Effector memory CD4-positive, alpha-beta T cell (primary cell): ENCODE data around the gene ITPR2.

Experiments used
- DNase-seq, 3 donors: peaks; one replicate each; pipeline ENCODE4 v3.0.0-alpha.2; 2020
- H3K27ac ChIP-seq: 2 replicates; pipeline ENCODE4 v1.7.0; 2013; ENCODE audit warnings: mild to moderate bottlenecking, low read length, moderate library complexity; ENCODE audit not compliant: insufficient read depth, poor library complexity, severe bottlenecking
- H3K27me3 ChIP-seq: replicated peaks from 2 replicates; pipeline ENCODE4 v1.7.0; 2013; ENCODE audit warnings: mild to moderate bottlenecking, low read length; ENCODE audit not compliant: insufficient read depth, control insufficient read depth, poor library complexity, severe bottlenecking
- H3K36me3 ChIP-seq: 2 replicates; pipeline ENCODE4 v1.7.0; 2013; ENCODE audit warnings: mild to moderate bottlenecking, low read length, moderate library complexity; ENCODE audit not compliant: control insufficient read depth, insufficient read depth
- H3K4me1 ChIP-seq: 2 replicates; pipeline ENCODE4 v1.7.0; 2013; ENCODE audit warnings: low read length, mild to moderate bottlenecking; ENCODE audit not compliant: control insufficient read depth, insufficient read depth, poor library complexity, severe bottlenecking
- H3K4me3 ChIP-seq: 2 replicates; pipeline ENCODE4 v1.7.0; 2013; ENCODE audit warnings: low read length, low read depth, mild to moderate bottlenecking; ENCODE audit not compliant: insufficient read depth, poor library complexity, severe bottlenecking
- H3K9me3 ChIP-seq: 2 replicates; pipeline ENCODE4 v1.7.0; 2013; ENCODE audit warnings: mild to moderate bottlenecking, low read length, moderate library complexity; ENCODE audit not compliant: control insufficient read depth
- total RNA-seq, 3 donors: gene quantifications; one replicate each; lab custom pipeline; 2026; lab: John Stamatoyannopoulos, UW

The ITPR2 gene
- total RNA-seq: 119 to 134 (median 130) reads per million in 3 donors

DNA sequence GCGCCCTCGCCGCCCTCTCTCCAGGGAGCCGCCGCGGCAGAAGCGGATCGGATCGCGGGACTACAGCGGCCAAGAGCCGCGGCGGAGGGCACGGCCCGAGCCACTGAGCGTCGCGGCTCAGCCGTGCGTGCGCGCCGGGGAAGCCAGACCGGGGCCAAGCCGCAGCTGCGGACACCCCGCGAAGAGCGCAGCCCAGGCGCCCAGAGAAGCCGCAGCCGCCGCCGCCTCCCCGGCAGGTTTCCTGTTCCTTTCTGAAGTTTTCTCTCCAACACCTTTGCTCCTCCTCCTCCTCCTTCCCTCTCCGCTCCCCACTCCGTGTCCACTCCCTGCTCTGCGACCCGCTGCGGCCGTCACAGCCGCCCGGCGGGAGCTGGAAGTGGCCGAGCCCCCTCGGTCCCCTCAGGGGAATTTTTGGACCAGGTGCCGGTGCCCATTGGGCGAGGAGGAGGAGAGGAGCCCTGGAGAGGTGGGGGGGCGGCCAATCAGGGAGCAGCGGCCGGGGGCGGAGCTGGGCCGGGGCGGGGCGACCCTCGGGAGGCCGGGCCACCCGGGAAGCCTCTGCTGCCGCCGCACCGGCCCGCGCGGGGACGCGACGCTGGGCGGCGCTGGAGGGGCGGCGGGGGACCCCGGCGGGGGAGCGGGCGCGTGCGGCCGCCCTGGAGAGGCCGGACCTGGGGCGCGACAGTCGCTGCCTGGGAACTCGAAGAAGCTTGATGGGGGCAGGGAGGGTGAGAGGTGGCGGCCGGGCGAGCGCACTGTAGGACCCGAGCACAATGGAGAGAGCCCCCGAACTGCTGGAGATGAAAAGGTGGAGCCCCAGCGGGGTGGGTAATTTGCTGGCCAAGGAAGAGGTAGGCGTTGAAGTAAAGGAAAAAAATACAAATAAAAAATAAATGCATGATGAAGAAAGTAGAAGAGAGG lies at the start of gene ITPR2:
Gene ITPR2, minus strand, starts transcription at position 373 of the 921 bp plus-strand sequence. CDS start 413 bp downstream, outside the sequence.
- H3K27me3 ChIP-seq: no peaks in the 10 kb centered on the region
- H3K36me3 ChIP-seq: no peaks in the 10 kb centered on the region
- H3K27ac ChIP-seq: peak within 1 kb of the TSS; percentile 83
- peak; percentile 87 to 91 (median 88) for DNase-seq
- peaks cover 18% of the 10 kb centered on the region for H3K4me1 ChIP-seq
- peak within 1 kb of the TSS; percentile 93 for H3K4me3 ChIP-seq
- no peaks in the 10 kb centered on the region for H3K9me3 ChIP-seq

DNA sequence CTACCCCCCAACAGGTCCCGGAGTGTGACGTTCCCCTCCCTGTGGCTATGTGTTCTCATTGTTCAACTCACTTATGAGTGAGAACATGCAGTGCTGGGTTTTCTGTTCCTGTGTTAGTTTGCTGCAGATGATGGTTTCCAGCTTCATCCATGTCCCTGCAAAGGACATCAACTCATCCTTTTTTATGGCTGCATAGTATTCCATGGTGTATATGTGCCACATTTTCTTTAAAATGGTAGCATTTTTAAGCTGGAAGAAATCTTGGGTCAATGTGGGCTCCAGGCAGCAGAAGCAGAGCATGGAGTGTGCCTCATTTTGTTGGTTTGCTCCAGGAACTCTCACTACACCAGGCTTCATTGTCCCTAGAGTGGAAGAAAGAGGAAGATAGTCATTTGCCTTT lies 47.6 kb upstream of the ITPR2 start:
- no peaks in the 10 kb centered on the region for H3K27me3 ChIP-seq
- no peaks in the 10 kb centered on the region for H3K36me3 ChIP-seq
- H3K9me3 ChIP-seq: no peaks in the 10 kb centered on the region
- no peak overlapping the region for H3K4me3 ChIP-seq
- peaks cover 3% of the 10 kb centered on the region for H3K4me1 ChIP-seq
- H3K27ac ChIP-seq: no peak overlapping the region
- no peak for DNase-seq

DNA sequence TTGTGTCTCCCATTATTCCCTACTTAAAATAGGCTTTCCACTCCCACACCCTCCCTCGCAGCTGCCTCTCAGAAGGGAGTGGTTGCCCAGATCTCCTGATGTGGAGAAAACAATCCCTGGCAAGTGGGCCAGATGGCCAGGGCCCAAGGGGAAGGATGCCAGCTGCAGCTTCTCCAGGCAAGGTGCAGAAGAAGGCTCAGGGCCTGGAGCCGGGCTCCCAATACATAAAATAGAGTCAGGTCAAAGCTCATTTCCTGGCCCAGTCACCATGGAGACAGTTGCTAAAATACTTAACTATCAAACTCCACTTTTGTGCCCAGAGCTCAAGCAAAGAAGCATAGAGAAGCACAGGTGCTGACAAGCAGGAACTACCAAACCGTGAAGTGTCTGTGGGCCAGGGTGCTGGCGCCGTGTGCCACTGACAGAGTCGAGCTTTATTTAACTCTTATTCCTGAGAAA lies 45.7 kb upstream of the ITPR2 start:
- Histone ChIP-seq H3K4me3 (no peak overlapping the region), H3K27ac (no peak overlapping the region), H3K9me3 (no peaks in the 10 kb centered on the region), H3K36me3 (no peaks in the 10 kb centered on the region), H3K27me3 (no peaks in the 10 kb centered on the region), H3K4me1 (no peaks in the 10 kb centered on the region)
- DNase-seq: no peak

GRCh38 chr12:26874501-26875296 lies 41.7 kb upstream of the ITPR2 start:
- H3K9me3 ChIP-seq: no peaks in the 10 kb centered on the region
- no peaks in the 10 kb centered on the region for H3K27me3 ChIP-seq
- no peak for DNase-seq
- no peak overlapping the region for H3K27ac ChIP-seq
- no peak overlapping the region for H3K4me3 ChIP-seq
- H3K4me1 ChIP-seq: no peaks in the 10 kb centered on the region
- no peaks in the 10 kb centered on the region for H3K36me3 ChIP-seq

GRCh38 chr12:26872625-26873024 lies 39.6 kb upstream of the ITPR2 start:
- H3K27ac ChIP-seq: no peak overlapping the region
- H3K4me3 ChIP-seq: no peak overlapping the region
- DNase-seq: no peak
- no peaks in the 10 kb centered on the region for H3K4me1 ChIP-seq
- no peaks in the 10 kb centered on the region for H3K9me3 ChIP-seq
- no peaks in the 10 kb centered on the region for H3K27me3 ChIP-seq
- H3K36me3 ChIP-seq: no peaks in the 10 kb centered on the region

DNA sequence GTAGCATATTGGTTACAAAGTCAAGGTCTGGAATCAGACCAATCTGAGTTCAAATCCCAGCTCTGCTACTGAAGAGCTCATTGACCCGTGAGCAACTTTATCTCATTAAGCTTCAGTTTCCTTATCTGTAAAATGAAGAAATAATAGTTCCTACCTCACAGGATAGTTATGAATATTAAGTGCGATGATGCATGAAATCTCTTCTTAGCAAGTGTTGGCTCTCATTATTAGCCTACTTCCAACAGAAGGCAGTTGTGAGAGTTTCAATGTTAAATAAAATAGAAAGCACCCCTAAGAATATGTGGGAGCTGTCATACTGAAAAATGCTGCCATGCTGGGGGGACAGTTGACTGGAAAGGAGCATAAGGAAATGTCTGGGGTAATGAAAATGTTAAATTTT lies 39.0 kb upstream of the ITPR2 start:
- H3K4me1 ChIP-seq: peaks cover 3% of the 10 kb centered on the region
- H3K27me3 ChIP-seq: no peaks in the 10 kb centered on the region
- H3K27ac ChIP-seq: no peak overlapping the region
- H3K9me3 ChIP-seq: no peaks in the 10 kb centered on the region
- no peaks in the 10 kb centered on the region for H3K36me3 ChIP-seq
- no peak for DNase-seq
- no peak overlapping the region for H3K4me3 ChIP-seq

DNA sequence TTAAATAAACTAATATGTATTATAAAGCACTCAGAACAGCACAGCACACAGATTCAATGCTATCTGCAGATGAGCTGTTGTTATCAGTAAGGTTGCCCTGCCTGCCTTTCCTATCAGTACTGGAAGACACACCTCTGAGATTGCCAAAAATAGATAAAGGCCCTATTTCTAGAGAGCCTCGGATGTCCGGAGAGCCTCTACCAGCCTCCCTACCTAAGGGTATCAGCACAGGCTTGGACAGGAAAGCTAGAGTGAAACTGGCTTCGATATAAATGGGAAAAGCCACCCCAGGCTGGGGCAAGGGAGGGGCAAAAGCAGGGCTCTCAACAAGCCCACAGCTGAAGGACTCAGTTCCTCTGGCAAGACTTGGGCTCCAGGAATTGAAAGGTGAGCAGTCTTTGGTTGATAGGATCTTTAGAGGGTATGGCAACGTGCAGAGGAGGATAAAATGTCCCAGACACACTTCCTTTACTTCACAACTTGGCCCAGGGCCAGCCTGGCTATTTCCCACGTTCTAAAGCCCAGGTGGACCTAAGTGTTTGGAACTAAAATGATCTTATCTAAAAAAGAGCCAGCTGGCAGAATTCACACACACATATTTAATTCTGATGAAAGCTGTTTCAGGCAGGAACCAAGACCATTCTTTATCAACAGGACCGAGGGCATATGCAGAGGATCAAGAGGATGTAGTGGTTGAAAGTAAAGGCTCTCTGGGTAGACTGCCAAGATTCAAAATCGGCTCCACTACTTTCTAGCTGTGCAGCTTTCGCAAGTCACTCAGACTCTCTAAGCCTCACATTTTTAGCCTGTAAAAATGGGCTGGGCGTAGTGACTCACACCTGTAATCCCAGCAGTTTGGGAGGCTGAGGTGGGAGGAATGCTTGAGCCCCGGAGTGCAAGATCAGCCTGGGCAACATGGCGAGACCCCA lies 37.8 kb upstream of the ITPR2 start:
- Histone ChIP-seq H3K9me3 (no peaks in the 10 kb centered on the region), H3K4me1 (peaks cover 4% of the 10 kb centered on the region), H3K36me3 (no peaks in the 10 kb centered on the region), H3K27me3 (no peaks in the 10 kb centered on the region), H3K27ac (no peak overlapping the region), H3K4me3 (no peak overlapping the region)
- DNase-seq: no peak

DNA sequence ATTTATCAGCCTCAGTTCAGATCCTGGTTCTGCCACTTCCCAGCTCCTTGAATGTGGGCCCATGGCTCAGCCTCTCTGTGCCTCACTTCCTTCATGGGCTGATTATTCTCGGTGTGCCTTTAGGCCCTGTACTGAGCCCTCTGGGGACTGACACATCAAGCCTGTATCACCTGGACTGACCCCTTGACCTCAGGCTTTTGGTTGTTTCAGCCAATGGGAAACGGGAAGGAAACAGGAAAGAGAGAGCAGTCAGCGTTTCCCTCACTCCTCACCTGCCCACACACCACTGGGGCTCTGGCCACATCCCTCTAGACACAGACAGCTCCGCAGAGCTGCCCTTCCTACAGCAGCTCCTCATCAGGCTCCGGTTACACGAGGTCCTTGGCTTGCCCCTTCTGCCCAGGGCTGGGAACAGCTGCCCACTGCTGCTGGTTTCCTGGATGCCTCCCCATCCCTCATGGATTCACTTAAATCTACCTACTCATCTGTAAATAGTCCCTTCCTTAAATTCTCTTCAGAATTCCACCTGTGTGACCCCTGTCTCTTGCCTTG lies 37.0 kb upstream of the ITPR2 start:
- Histone ChIP-seq H3K4me1 (peaks cover 4% of the 10 kb centered on the region), H3K27me3 (no peaks in the 10 kb centered on the region), H3K9me3 (no peaks in the 10 kb centered on the region), H3K36me3 (no peaks in the 10 kb centered on the region), H3K4me3 (no peak overlapping the region), H3K27ac (no peak overlapping the region)
- DNase-seq: no peak

DNA sequence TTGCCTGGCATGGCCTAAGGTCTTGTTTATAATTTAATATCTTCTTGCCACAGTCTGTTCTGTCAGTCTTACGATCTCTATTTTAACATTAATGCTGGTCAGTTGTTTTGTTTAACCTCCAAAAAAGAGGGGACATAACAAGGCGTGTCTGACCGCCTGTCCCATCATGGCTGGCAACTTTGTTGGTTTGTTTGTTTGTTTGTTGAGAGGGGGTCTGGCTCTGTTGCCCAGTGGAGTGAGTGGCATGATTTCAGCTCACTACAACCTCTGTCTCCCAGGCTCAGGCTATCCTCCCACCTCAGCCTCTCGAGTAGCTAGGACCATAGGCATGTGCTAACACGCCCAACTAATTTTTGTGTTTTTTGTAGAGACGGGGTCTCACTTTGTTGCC lies 36.1 kb upstream of the ITPR2 start:
- Histone ChIP-seq H3K4me3 (no peak overlapping the region), H3K9me3 (no peaks in the 10 kb centered on the region), H3K4me1 (peaks cover 4% of the 10 kb centered on the region), H3K36me3 (no peaks in the 10 kb centered on the region), H3K27me3 (no peaks in the 10 kb centered on the region), H3K27ac (no peak overlapping the region)
- no peak for DNase-seq
